ENCODE data around the gene SAMD9L.
A peak's percentile ranks its signal among the peaks of the same experiment; 100 is the strongest.

The SAMD9L gene

GRCh38 chr7:93148144-93148543, at the start of gene SAMD9L:
TSS of gene SAMD9L (minus strand) at chr7:93148385. CDS start at chr7:93135971, 12,414 bp downstream.
- no peak for DNase-seq

DNA sequence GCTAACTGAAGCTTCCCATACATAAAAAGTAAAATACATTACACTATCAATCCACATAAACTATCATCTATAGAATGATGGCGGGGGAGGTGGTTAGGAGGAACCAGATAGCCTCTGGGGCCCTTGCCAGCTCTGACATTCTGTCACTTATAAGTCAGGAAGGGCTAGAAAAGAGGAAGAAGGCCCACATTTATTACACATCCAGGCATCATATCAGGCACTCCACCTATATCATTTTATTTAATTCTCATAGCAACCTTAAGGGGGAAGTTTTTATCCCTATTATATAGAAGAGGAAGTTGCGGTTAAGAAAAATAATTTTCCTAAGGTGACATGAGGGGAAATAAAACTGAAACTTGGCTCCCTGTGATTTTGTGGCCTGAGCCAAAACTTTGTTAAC, 48.2 kb upstream of the SAMD9L start:
- no peak for DNase-seq

GRCh38 chr7:93194386-93194785, 46.2 kb upstream of the SAMD9L start:
- no peak for DNase-seq

DNA sequence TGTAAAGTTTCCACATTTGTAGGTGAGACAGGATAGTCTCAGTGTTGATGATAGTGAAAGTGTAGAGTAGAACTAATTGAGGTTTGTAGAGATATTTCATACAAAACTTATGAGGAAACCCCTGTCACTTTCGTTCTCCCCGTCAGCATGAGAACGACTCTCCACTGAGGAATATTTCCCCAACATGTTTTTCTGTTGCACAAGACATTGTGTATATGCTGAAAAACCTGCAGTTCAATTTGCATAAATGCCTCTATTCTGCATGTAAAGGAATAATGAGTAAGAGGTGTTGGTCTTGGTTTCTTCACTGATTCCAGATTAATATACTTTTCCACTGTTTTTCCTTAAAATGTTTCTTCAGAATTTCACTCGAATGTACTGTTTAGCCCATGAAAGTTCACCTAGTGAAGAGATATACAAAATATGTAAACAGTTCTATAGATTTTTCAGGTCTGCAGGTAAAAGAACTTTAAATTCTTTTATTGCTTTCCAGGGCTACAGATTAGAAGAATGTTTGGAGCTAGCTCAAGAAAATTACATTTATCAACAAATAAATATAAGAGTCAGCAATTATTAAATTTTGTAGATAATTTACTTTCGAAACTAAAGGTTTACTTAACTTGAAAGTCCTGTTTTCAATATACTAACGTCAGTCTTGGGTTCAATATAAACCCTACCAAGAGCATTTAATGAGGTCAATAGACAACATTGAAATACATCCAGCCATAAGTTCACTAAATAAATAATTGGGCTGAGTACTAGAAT, 40.9 kb upstream of the SAMD9L start:
- DNase-seq: no peak

DNA sequence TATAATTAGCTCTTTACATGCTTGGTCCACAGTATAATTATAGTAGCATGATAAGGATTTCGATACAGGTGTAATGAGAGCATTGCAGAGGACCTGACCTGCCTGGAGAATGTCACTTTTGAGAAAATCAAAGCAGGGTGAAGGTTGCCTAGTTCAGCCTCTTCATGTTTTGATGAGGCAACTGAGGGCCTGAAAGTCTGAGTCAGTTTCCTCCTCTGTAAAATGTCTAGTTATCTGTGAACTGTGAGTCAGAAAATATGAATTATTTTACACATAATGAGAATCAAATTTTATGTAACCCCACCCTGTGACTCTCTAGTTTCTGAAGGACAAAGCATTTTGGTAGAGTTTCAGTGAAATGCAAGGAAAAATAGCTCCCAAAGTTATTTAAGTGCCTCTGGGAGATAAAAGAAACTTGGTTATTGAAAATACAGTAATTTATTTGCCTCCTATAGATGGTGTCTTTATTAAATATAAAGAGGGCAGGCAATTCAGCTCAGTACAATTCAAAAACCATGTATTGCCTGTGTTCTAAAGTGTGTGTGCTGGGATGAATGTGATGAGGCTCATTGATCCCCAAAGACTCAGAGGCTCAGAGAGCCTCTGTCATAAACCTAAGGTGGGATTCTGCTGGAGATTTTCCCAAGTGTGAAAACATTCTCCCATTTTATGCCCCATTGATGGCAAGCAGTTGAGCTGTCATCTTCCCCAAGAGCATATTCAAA, 37.3 kb upstream of the SAMD9L start:
- no peak for DNase-seq

GRCh38 chr7:93179173-93179572, 31.0 kb upstream of the SAMD9L start:
- DNase-seq: no peak

GRCh38 chr7:93178213-93178612, 30.0 kb upstream of the SAMD9L start:
- peak; percentile 61 for DNase-seq

- DNase-seq: no peak
Observed at GRCh38 chr7:93176992-93177580, 28.9 kb upstream of the SAMD9L start.

GRCh38 chr7:93175219-93175618, 27.0 kb upstream of the SAMD9L start:
- DNase-seq: no peak

- DNase-seq: no peak
Observed at GRCh38 chr7:93172683-93173082, 24.5 kb upstream of the SAMD9L start.

- DNase-seq: no peak
Observed at GRCh38 chr7:93171606-93172226, 23.5 kb upstream of the SAMD9L start.

DNA sequence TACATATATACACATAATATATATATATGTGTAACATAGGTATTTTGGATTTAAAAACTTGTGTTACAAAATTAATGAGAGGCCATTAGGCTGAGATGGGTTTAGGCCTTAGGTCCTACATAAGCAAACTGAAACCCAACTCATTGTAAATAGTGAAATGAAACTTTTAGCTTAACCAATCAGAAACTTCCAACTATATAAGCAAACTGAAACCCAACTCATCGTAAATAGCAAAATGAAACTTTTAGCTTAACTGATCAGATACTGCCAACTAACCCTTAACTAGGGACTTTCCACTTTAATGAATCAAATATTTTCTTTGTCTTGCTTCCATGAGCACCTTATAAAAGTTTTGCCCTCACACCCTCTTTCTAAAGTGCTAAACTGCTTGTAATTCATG, 17.3 kb upstream of the SAMD9L start:
- no peak for DNase-seq

DNA sequence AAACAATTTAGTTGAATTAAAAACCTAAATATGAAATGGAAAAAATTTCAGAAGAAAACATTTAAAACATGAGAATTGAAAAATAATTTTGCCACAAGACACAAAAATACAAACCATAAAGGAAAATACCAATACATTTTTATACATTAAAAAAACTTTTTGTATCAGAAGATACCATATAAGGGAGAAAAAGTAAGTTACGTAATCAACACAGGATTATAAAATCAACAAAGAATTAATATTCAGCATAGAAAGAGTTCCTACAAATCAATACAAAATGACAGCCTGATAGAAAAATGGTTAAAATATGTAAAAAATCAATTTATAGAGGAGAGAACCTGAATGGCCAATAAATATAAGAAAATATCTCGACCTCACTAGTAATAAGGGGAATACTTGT, 16.6 kb upstream of the SAMD9L start:
- no peak for DNase-seq

DNA sequence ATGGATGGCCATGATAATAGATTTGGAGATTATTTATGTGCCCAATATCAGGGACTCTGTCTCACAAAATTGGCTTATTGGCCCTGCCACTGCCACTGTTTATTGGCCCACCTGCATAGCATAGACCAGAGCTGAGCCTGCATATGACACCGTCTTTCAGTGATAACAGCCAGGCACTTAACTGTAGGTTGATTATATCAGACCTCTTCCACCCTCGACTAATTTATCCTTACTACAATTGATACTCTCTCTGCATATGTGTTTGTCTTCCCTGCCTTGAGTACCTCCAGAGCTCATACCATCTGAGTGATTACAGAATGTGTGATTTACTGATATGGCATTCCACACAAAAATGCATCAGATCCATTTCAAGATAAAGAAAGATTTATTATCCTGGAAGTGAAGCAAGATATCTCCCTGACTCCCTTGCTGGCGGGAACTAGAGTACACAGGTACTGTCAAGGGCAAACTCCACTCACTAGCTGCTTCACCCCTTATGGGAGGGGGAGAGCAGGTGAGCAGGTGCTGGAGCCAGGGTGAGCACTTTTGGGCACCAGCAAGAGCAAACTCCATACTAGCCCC, 13.1 kb upstream of the SAMD9L start:
- no peak for DNase-seq

- no peak for DNase-seq
Observed at GRCh38 chr7:93160410-93160809, 12.2 kb upstream of the SAMD9L start.

DNA sequence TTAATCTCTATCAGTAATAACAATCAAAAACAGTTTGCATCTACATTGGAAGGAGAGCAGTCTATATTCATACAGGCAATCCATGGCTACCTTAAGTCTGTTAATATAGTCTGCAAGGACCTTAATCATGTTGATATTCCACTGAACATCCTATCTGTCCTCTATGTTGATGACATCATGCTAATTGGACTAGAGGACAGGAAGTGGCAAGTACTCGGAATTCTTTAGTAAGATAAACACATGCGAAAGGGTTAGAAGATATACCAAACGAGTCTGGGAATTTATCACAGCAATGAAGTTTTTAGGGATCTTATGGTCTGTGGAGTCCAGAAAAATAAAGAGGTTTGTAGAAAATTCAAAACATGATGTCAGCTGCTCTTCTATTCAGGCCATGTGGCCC, 11.3 kb upstream of the SAMD9L start:
- no peak for DNase-seq

DNA sequence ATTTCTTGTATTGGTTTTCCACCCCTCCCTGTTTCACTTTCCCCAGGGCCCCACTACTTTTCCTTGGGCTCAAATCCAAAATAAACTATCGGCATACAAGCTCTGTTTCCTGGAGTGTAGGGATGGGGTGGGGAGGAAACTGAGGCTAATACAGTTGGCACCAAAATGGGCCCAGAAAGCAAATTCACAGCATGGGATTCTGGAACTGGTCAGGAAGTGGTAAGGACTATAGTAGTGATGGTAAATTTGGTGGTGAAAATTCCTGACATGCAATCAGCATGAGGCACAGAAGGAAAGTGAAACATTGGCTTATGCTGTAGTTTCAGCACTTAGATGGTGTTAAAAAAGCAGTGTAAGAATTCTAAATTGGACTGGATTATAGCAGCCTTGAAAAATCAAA, 8.7 kb upstream of the SAMD9L start:
- DNase-seq: no peak

DNA sequence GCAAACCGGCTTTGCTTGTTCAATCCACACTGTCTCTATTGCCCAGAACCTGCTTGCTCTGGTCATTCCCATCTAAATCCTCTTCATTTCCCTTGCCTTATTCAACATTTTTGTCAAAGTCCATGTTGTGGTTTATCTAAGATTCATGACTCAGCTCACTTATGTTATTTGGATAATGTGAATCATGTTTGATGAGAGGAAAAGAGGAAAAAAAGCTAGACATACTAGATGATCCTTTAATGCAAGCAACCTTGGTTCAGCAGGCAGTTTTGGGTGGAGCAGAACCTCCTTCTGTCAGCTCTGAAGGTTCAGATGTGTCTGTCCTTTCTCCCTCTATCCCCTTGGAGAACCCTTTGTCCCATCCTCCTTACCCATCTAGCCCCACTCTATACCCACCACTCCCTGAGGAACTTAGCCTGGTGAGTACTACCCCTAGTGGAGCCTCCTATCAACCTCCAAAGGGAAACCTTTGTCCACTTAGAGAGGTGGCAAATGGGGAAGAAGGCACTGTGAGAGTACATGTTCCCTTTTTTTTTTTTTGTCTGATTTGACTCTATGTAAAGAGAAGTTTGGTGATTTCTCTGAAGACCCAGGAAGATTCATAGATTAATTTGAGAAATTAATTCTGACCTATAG, 2.1 kb upstream of the SAMD9L start:
- DNase-seq: no peak

- DNase-seq: no peak
Observed at GRCh38 chr7:93148727-93149126, 542 bp upstream of the SAMD9L start.

DNA sequence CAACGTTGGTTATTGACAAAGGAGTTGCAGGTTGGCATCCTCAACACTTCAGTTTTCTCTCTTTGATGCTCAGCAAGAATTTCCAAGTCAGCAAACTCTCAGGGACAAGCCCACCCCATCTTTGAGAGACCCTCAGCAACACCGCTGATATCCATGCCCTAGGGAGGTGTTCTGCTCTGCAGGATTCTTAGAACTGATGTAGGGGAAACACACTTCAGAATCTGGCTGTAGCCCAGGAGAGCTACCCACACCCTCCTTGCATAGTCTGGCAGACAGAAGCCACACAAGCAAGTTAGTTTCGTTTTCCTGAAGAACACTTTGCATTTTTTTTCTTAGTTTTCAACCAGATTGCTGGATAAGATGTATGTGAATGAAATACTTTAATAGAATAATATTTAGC, 822 bp downstream of the SAMD9L start:
- no peak for DNase-seq

DNA sequence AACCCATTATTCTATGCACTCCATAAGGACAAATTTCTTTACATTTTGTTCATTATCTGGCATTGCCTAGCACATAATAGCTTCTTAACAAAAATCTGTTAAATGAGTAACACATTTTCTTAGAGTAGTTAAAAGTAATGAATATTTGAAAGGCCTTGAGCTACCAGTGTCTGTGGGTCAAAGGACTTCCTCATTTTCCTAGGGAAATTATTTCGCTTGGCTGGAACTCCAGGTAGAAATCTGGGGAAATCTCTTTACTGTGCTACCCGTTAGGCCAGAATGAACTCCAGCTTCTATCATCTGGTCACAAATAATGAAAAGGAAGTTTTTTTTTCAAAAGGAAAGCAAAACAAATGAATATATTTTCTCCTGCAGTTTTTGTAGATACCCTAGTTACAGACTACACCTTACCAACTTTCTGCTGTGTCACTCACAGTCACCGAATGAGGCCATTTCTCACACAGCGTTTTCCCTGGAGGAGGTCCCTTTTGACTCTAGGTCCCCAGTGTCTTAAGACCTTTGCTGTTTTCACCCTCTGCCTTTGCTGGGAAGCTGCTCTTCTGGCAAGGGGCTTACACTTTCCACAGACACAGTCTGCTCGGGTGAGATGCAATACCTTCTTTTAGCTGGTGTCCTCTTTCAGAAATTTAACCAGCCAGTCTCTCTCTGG, 1.6 kb downstream of the SAMD9L start:
- no peak for DNase-seq

- DNase-seq: no peak
Observed at GRCh38 chr7:93146036-93146435, 2.1 kb downstream of the SAMD9L start.

Data from NCI-H2081 treated with DMSO at 0.1 percent for 48 hours (cell line).